Activated CD4-positive, alpha-beta T cell treated with anti-CD3 and anti-CD28 coated beads, Interleukin-2, amount 10 ng/mL, durations not matched to agents 7 days and 5 days (primary cell): ENCODE data around the gene PLTP. TPM values are rescaled to one million over a fixed set of nuclear protein-coding genes. Genes with fewer than 3 reads are reported as not detected.

Experiments used
- CTCF ChIA-PET: fragments of 350-600 bp; sonication (Branson Sonifier 250); formaldehyde crosslinking; loops from one replicate; lab custom pipeline; 2021; ENCODE audit warnings: antibody characterized with exemption; lab: Charles Lee
- POLR2A ChIA-PET: fragments of 350-600 bp; sonication (Branson Sonifier 250); formaldehyde crosslinking; loops from one replicate; lab custom pipeline; 2021; ENCODE audit warnings: antibody characterized with exemption; lab: Charles Lee
- DNase-seq: peaks from one replicate; pipeline ENCODE4 v3.0.0-alpha.2; 2020
- H3K27ac Mint-ChIP-seq: one replicate; pipeline ENCODE4 v1.8.0; 2021; ENCODE audit warnings: mild to moderate bottlenecking, moderate library complexity, mixed read lengths
- H3K27me3 Mint-ChIP-seq: one replicate; pipeline ENCODE4 v1.8.0; 2021; ENCODE audit warnings: mixed read lengths
- H3K36me3 Mint-ChIP-seq: one replicate; pipeline ENCODE4 v1.8.0; 2021; ENCODE audit warnings: low read depth, mixed read lengths
- H3K4me1 Mint-ChIP-seq: one replicate; pipeline ENCODE4 v1.8.0; 2021; ENCODE audit warnings: mixed read lengths
- H3K4me3 Mint-ChIP-seq: one replicate; pipeline ENCODE4 v1.8.0; 2021; ENCODE audit warnings: mild to moderate bottlenecking, moderate library complexity, mixed read lengths
- H3K9me3 Mint-ChIP-seq: one replicate; pipeline ENCODE4 v1.8.0; 2021; ENCODE audit warnings: mixed read lengths
- total RNA-seq, 2 experiments: library from RNA; stranded (reverse); gene quantifications; one replicate each; pipeline ENCODE4 v1.2.3, GENCODE V29; 2021

PLTP gene
- total RNA-seq, 2 experiments from 2014 or later: 0.81 to 0.82 TPM

DNA sequence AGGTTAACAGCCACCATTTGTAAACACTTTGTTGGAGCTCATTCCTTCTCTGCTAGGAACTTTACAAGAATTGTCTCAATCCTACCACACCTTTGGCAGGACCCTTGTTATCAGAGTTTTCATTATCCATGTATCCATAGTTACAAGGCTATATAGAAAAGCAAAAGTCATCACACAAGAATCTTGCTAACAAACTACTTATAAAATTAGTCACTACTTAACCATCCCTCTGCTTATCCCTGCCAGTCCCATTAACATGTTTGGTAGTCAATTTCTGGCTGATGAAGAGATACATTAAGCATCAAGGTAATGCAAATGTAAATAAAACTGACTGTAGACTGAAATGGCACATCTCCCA is 44.2 kb downstream of the PLTP start:
- H3K27ac Mint-ChIP-seq: no peak overlapping the region
- no peak overlapping the region for H3K4me3 Mint-ChIP-seq
- CTCF ChIA-PET: interaction anchor here (0.6 to 1.3 kb wide), 2 partner anchors 13 to 1178 kb away, joined by 3 read pairs; partner anchors contain the start of gene ZSWIM1
- H3K4me1 Mint-ChIP-seq: no peaks in the 10 kb centered on the region
- H3K27me3 Mint-ChIP-seq: no peaks in the 10 kb centered on the region
- no peak for DNase-seq
- H3K36me3 Mint-ChIP-seq: no peaks in the 10 kb centered on the region
- POLR2A ChIA-PET: no interaction called here
- no peaks in the 10 kb centered on the region for H3K9me3 Mint-ChIP-seq

DNA sequence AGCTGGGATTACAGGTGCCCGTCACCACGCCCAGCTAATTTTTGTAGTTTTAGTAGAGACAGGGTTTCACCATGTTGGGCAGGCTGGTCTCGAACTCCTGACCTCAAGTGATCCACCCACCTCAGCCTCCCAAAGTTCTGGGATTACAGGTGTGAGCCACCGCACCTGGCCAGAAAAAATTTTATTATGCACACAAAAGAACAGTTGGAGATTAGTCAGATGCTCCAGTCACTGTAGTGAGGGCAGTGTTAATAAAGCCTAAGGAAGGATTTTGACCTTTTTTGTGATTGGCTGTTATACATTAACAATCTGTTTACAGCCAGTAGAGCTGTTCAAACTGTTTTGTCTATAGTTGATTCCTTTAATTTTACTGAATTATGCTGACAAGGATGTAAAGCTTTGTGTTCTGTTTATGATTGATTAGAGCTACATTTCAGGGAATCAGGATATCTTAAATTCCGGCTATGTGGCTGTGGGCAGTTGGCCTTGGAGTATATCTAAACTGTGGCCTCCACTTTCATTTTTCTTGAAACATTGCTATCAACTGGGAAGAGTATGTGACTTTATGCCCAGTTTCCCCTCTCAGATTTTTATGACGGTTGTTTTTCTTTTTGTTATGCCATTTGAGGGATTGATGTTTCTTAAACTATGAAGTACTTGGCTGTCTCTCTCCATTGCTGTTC is 44.7 kb downstream of the PLTP start:
- Mint-ChIP-seq H3K9me3 (no peaks in the 10 kb centered on the region), H3K27me3 (no peaks in the 10 kb centered on the region), H3K4me3 (no peak overlapping the region), H3K36me3 (no peaks in the 10 kb centered on the region), H3K27ac (no peak overlapping the region), H3K4me1 (no peaks in the 10 kb centered on the region)
- DNase-seq: no peak
- ChIA-PET POLR2A (interaction anchor here (1.2 kb wide), 1 partner anchor 13 kb away, joined by 3 read pairs; no protein-coding TSS in a partner anchor), CTCF (interaction anchor here (1.3 kb wide), 1 partner anchor 14 kb away, joined by 3 read pairs; the partner anchor contains the start of gene ZSWIM1)

DNA sequence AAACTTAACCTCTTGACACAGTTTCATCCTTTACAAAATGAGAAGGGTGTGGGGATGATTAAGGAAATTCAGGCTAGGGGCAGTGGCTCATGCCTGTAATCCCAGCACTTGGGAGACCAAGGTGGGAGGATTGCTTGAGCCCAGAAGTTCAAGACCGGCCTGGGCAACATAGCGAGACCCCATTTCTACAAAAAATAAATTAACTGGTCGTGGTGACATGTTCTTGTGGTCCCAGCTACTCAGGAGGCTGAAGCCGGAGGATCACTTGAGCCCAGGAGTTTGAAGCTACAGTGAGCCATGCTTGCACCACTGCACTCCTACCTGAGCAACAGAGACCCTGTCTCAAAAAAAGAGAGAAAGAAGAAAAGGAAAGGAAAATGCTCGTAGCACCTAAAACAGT is 45.5 kb downstream of the PLTP start:
- CTCF ChIA-PET: no interaction called here
- H3K36me3 Mint-ChIP-seq: no peaks in the 10 kb centered on the region
- no peaks in the 10 kb centered on the region for H3K9me3 Mint-ChIP-seq
- POLR2A ChIA-PET: interaction anchor here (1.2 kb wide), 1 partner anchor 14 kb away, joined by 3 read pairs; no protein-coding TSS in a partner anchor
- no peak for DNase-seq
- no peaks in the 10 kb centered on the region for H3K4me1 Mint-ChIP-seq
- no peaks in the 10 kb centered on the region for H3K27me3 Mint-ChIP-seq
- no peak overlapping the region for H3K27ac Mint-ChIP-seq
- H3K4me3 Mint-ChIP-seq: no peak overlapping the region

DNA sequence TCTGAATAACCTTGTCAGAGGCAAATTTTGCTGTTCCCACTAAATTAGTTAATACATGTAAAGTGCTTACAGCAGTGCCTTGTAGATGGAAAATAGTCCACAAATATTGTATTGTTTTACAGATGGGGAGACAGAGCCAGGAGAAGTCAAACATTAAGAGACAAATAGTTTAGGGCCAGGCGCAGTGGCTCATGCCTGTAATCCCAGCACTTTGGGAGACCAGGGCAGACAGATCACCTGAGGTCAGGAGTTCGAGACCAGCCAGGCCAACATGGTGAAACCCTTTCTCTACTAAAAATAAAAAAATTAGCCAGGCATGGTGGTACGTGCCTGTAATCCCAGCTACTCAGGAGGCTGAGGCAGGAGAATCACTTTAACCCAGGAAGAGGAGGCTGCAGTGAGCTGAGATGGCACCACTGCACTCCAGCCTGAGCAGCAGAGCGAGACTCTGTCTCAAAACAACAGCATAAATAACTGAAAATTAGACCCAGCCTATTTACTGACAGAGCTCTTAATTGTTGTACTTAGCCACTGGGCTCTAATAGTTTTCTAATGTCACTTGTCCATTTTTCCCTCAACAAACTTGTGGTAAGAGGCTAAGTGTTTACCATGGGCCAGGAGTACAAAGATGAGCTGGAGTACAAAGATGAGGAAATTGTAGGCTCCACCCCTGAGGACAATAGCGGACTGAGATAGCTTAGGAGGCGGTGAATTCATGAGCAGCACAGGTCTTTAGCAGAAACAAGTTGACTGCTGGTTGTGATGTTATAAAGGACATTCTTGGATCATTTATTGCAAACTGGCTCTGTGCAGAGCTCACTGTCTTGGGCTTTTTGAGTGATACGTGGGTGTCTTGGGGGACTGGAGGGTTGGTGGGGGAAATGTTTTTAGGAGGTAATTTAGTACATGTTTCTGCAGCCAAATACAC is 48.1 kb downstream of the PLTP start:
- H3K27ac Mint-ChIP-seq: no peak overlapping the region

DNA sequence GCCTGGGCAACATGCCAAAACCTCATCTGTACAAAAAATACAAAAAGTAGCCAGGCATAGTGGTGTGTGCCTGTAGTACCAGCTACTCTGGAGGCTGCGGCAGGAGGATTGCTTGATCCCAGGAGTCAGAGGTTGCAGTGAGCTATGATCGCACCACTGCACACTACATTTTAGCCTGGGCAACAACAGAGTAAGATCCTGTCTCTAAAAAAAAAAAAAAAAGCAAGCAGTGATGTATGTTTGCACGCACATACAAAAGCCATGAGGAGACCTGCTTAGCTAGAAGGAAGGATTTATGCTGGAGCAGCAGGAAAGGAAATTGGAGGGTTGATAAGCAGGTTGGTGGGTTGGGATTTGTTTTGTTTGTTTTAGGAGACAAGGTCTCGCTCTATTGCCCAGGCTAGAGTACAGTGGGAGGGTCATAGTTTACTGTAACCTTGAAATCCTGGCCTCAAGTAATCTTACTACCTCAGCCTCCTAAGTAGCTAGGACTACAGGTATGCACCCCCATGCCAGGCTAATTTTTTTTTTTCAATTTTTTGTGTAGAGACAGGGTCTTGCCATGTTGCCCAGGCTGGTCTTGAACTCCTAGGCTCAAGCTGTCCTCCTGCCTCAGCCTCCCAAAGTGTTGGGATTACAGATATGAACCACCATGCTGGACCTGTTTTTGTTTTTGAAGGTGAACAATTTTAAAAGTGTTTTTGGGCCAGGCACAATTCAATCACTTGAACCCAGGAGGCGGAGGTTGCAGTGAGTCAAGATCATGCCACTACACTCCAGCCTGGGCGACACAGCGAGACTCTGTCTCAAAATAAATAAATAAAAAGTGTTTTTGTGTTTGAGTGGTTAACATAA is 50.5 kb downstream of the PLTP start:
- ChIA-PET POLR2A (no interaction called here), CTCF (interaction anchor here (0.8 to 1.1 kb wide), 2 partner anchors 13 to 60 kb away, joined by 3 to 4 read pairs; no protein-coding TSS in a partner anchor)
- Mint-ChIP-seq H3K9me3 (no peaks in the 10 kb centered on the region), H3K27me3 (no peaks in the 10 kb centered on the region), H3K4me1 (peaks cover 29% of the 10 kb centered on the region), H3K27ac (no peak overlapping the region), H3K4me3 (no peak overlapping the region), H3K36me3 (peaks cover 8% of the 10 kb centered on the region)
- no peak for DNase-seq

More for the DNA sequence above, 48.1 kb downstream of the PLTP start:
- no peaks in the 10 kb centered on the region for H3K27me3 Mint-ChIP-seq
- H3K9me3 Mint-ChIP-seq: no peaks in the 10 kb centered on the region
- CTCF ChIA-PET: interaction anchor here (0.8 to 1.4 kb wide), 5 partner anchors 14 to 33 kb away, joined by 3 to 6 read pairs (median 3); no protein-coding TSS in a partner anchor
- H3K4me3 Mint-ChIP-seq: no peak overlapping the region
- H3K36me3 Mint-ChIP-seq: peaks cover 4% of the 10 kb centered on the region
- DNase-seq: no peak
- peaks cover 14% of the 10 kb centered on the region for H3K4me1 Mint-ChIP-seq
- POLR2A ChIA-PET: interaction anchor here (0.6 kb wide), 1 partner anchor 17 kb away, joined by 5 read pairs; the partner anchor contains the start of gene ZSWIM1

DNA sequence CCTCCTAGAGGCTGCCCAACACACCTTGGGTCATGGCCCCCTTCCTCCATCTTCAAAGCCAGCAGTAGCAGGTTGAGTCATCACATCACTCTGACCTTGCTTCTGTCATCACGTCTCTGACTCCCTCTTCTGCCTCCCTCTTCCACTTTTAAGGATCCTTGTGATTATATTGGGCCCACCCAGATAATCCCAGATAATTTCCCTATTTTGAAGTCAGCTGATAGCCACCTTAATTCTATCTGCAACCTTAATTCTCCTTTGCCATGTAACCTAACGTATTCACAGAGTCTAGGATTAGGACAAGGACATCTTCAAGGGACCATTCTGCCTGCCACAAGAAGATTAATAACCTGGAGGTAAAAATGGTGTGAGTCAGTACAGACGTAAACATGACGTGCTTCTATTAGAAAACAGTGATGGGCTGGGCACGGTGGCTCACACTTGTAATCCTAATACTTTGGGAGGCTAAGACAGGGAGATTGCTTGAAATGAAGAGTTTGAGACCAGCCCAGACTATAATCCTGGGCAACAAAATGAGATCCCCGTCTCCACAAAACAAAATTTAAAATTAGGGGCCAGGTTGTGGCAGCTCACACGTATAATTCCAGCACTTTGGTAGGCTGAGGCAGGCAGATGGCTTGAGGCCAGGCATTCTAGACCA is 51.3 kb downstream of the PLTP start:
- no peaks in the 10 kb centered on the region for H3K27me3 Mint-ChIP-seq
- ChIA-PET POLR2A (no interaction called here), CTCF (no interaction called here)
- H3K36me3 Mint-ChIP-seq: peaks cover 8% of the 10 kb centered on the region
- H3K4me1 Mint-ChIP-seq: peaks cover 35% of the 10 kb centered on the region
- H3K9me3 Mint-ChIP-seq: no peaks in the 10 kb centered on the region
- no peak overlapping the region for H3K27ac Mint-ChIP-seq
- DNase-seq: no peak
- H3K4me3 Mint-ChIP-seq: no peak overlapping the region

DNA sequence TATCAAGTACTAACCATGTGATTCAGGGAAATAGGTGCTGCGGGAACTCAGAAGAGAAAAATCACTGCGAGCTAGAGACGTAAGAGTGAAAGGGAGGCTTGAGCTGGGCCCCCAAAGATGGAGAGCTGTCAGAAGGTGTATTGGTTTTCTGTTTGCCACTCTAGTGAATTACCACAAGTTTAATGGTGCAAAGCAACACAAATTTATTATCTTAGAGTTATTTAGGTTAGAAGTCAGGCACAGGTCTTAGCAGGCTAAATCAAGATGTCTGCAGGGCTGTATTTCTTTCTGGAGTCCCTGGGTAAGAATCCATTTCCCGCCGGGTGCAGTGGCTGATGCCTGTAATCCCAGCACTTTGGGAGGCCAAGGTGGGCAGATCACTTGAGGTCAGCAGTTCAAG is 52.0 kb downstream of the PLTP start:
- H3K4me3 Mint-ChIP-seq: no peak overlapping the region
- H3K27ac Mint-ChIP-seq: no peak overlapping the region
- no peaks in the 10 kb centered on the region for H3K27me3 Mint-ChIP-seq
- H3K36me3 Mint-ChIP-seq: peaks cover 11% of the 10 kb centered on the region
- POLR2A ChIA-PET: no interaction called here
- CTCF ChIA-PET: interaction anchor here (0.6 kb wide), 1 partner anchor 10 kb away, joined by 3 read pairs; no protein-coding TSS in a partner anchor
- no peaks in the 10 kb centered on the region for H3K9me3 Mint-ChIP-seq
- peaks cover 41% of the 10 kb centered on the region for H3K4me1 Mint-ChIP-seq
- no peak for DNase-seq

DNA sequence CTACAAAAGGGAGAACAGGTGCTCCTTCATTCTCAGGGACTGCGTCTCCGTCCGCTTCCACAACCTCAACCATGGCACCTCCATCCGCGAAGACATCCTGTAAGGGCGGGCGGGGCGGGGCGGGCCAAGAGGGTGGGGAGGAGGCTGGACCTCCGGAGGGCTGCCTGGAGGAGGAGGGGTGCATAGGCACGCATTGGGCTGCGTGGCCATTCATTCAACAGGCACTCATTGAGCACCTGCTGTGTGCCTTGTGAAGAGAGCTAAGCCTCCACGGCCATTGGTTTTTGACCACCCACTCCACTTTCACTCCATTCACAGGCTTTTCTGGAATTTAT is 54.1 kb downstream of the PLTP start:
- POLR2A ChIA-PET: no interaction called here
- H3K27ac Mint-ChIP-seq: peak overlapping the region; percentile 99
- peak; percentile 57 for DNase-seq
- CTCF ChIA-PET: interaction anchor here (0.9 kb wide), 1 partner anchor 16 kb away, joined by 3 read pairs; no protein-coding TSS in a partner anchor
- no peaks in the 10 kb centered on the region for H3K9me3 Mint-ChIP-seq
- peaks cover 50% of the 10 kb centered on the region for H3K4me1 Mint-ChIP-seq
- H3K4me3 Mint-ChIP-seq: peak overlapping the region; percentile 98
- H3K36me3 Mint-ChIP-seq: peaks cover 20% of the 10 kb centered on the region
- no peaks in the 10 kb centered on the region for H3K27me3 Mint-ChIP-seq

DNA sequence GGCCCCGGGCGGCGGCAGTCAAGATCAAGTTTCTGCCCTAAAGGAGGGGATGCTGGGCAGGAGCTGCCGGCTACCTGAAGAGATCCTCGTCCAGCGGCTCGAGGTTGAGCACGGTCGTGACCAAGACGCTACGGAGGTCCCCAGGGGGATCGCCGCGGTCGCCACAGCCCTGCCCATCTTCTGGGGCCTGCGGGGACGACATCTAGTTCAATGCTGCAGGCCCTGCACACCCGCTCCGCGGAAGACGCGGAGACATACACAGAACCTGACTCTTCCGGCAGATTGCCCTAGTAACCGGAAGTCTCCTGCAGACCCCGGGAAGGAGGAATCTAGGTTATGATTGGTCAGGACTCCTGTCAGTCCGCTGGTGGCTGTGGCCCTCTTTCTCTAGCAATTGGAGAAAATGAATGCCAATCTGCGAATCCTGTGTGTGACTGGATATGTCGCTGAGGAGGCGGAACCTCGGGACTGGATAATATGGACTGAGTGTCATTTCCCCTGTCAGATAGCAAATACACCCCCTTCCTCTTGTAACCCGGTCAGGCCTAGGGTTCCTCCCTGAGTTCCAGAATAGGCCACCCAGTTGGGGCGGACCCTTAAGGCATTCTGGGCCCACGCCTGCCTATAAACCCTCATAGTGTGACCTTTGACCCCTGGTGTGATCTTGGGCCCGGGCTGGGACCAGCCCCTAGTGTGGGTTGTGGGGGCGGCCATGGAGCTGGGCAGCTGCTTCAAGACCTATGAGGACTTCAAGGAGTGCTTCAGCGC is 54.7 kb downstream of the PLTP start, which contains the start of the genes ACOT8 and ZSWIM3:
Gene ACOT8 (minus strand): TSS at position 279 of the 768 bp plus-strand sequence. CDS start 77 bp downstream, at position 202.
Gene ZSWIM3 (plus strand): TSS at position 501 of the 768 bp plus-strand sequence. CDS start 212 bp downstream, at position 713.
- Mint-ChIP-seq H3K4me3 (peak within 1 kb of the TSS; percentile 98), H3K9me3 (no peaks in the 10 kb centered on the region), H3K4me1 (peaks cover 50% of the 10 kb centered on the region), H3K36me3 (peaks cover 22% of the 10 kb centered on the region), H3K27me3 (no peaks in the 10 kb centered on the region), H3K27ac (peak within 1 kb of the TSS; percentile 99)
- POLR2A ChIA-PET: no interaction called here
- peak; percentile 99 for DNase-seq
- CTCF ChIA-PET: interaction anchor here (0.8 to 1.0 kb wide), 3 partner anchors 15 to 36 kb away, joined by 3 read pairs; no protein-coding TSS in a partner anchor

DNA sequence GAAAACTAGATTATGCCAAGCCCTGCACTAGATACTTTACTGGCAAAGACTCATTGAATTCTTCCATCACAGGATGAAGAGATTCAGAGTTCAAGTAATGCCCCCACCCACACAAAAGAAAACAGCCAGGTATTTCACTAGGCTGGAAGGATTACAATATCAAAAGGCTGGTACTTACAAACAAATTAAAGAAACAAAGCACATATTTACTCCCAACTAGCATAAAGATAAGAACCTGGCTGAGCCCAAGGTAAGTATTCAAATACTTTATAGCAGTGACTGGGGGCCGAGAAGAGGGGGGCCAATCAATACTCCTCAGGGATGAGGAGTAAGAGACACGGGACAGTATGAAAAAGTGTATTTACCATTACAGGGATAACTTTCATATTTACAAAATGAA is 58.5 kb downstream of the PLTP start:
- Mint-ChIP-seq H3K4me1 (peaks cover 33% of the 10 kb centered on the region), H3K9me3 (no peaks in the 10 kb centered on the region)

DNA sequence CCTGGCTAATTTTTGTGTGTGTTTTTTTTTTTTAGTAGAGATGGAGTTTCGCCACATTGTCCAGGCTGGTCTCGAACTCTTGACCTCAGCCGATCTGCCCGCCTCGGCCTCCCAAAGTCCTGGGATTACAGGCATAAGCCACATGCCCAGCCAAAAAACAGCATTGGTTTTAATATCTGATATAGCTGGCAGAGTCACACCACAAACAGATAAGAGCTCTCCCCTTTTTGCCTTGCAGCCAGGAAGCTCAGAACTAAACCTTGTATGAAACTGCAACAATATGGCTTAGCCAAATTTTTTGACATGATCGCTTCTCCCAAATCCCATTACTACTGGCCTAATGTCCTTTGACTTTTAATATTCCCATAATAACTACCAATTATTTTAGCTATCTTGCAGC is 59.6 kb downstream of the PLTP start:
- ChIA-PET POLR2A (no interaction called here), CTCF (interaction anchor here (0.6 to 1.4 kb wide), 4 partner anchors 8 to 483 kb away, joined by 3 read pairs; no protein-coding TSS in a partner anchor)
- no peaks in the 10 kb centered on the region for H3K9me3 Mint-ChIP-seq
- DNase-seq: no peak
- no peak overlapping the region for H3K27ac Mint-ChIP-seq
- H3K36me3 Mint-ChIP-seq: peaks cover 34% of the 10 kb centered on the region
- H3K4me1 Mint-ChIP-seq: peaks cover 25% of the 10 kb centered on the region
- no peaks in the 10 kb centered on the region for H3K27me3 Mint-ChIP-seq
- H3K4me3 Mint-ChIP-seq: no peak overlapping the region

More for the DNA sequence above, 58.5 kb downstream of the PLTP start:
- no peak overlapping the region for H3K27ac Mint-ChIP-seq
- POLR2A ChIA-PET: no interaction called here
- CTCF ChIA-PET: interaction anchor here (1.0 kb wide), 1 partner anchor 105 kb away, joined by 3 read pairs; no protein-coding TSS in a partner anchor
- H3K4me3 Mint-ChIP-seq: no peak overlapping the region
- no peak for DNase-seq
- no peaks in the 10 kb centered on the region for H3K27me3 Mint-ChIP-seq
- peaks cover 33% of the 10 kb centered on the region for H3K36me3 Mint-ChIP-seq
